KG1 (cell line): ENCODE measurements around the gene CRTC3.

Experiments
- DNase-seq: peaks from one replicate; lab custom pipeline; 2025; lab: John Stamatoyannopoulos, UW

Gene CRTC3

DNA sequence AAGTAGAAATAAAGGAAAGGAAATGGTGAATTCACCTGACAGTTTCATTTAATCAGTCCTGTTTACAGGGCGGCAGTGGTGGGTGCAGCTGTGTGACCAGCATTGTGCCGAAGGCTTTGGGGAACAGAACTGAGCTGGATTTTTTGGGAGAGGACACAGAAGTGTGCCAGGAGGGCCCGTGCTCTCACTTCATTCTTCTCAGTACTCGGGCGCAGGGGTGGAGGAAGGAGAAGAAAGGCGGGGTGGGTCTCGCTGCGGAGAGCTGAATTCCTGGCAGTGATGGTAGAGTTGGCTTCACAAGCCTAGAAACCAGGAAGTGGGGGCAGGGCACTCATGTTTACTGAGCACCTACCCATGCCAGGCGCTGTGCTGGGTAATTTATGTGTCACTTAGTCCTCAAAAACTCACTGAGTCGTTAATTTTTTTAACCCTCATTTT, 64.6 kb downstream of the CRTC3 start:
- DNase-seq, result peak; percentile 66

DNA sequence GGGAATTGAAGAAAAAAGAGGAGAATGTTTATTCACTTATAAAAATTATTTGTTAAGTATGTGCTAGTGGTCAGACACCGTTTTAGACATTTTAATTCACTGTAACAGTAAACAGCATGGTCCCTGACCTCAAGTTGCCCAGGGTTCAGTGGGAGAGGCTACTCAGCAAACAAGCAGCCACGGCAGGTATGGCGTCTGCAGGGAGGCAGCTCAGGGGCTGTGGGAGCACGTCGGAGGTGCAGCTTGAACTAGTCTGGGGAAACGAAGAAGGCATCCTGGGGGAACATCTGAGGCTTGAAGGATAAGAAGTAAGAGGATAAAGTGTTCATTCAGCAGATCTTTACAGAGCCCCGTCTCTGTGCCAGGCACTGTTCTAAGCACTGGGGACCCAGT, 66.0 kb downstream of the CRTC3 start:
- no peak for DNase-seq

DNA sequence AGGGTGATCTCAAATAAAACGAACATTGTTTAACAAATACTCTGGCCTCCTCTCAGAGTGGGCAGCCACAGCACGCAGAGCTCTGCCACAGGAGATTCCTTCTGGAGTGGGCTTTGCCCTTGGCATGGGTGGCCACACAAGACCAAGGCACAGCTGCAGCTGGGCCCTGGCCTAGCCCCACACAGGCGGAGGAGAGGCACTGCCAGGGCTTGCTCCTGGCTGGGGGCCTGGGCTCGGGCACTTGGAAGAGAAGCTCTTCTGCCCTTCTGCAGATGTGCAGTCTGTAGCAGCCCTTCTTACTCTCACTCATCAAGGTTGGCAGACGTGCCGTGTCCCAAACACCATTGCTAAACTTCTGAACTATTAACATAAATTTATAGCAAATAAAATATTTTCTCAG, 67.2 kb downstream of the CRTC3 start:
- no peak for DNase-seq

DNA sequence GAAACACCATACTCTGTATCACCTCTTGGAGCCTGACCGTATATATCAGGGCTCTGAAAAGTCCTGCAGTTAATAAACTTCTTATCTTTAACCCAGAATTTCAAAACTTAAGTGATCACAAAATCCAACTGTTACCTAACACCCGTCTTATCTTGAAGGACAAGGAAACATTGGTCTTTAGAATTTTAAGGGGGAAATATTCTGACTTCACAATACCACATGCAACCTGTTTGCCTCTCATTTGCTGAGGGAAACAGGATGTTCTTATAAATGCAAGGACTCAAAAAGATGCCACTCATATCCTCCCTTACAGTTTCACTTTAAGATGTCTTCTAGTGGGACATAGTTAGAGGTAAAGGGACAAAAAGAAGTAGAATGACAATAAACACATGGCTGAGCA, 67.9 kb downstream of the CRTC3 start:
- no peak for DNase-seq

DNA sequence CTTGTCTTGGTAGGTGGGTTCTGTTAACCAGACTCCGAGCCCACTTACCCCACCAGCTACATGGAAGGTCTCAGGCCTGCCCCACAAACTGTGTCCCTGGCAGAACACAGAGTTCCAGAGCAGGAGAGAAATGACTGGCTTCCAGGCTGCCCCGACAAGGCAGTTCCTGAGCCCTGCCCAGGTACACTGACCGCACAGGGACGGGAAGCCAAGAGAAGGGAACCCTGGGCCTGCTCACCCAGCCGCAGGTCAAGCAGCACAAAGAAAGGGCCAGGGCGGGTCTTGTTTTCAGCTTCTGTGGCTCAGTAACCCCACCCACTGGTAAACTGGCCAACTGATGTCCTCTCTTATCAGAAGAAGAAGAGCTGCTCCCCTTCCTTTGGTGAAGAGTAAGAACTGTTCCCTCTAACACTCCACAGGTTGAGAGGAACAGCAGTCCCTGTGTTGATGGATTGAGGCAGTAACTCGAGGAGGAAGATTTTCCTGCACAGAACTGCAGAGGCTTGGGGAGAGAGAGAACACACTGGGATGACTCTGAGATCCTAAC, 68.4 kb downstream of the CRTC3 start:
- DNase-seq, result no peak

DNA sequence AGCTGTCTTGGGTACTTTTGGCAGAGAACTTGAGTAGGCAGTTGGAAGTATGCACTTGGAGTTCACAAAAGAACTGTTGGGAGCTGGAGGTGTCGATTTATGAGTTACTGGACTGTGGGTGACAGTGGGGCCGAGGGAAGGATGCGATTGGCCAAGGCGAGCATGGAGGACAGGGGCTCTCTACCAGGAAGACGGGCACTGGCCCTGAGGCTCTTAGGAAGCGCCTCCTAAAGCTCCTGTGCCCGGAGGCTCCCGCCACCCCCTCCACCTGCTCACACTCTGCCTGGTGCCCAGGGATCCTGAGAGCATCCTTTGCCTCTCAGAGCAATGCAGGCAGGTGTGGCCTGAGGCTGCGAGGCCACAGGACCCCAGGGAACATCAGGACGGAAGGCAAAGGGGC, 69.0 kb downstream of the CRTC3 start:
- no peak for DNase-seq

DNA sequence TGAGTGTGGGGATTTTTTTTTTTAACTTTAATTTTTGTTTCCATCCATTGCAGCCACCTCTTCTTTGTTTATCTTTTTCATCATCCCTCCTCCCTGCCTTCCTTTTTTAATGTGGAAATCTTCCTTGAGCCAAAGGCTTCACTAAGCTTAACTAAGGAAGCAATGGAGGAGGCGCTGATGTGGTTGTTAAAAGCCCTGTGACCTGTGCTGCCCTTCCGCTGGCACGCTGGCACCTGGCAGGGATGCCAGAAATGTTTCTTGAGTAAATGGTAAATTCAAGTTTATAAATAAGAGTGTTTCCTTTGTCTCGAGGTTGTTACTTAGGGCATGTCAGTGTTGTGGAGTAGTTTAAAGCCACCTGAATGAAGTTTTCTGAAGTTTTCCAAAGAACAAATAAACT, 69.4 kb downstream of the CRTC3 start:
- DNase-seq, result no peak

DNA sequence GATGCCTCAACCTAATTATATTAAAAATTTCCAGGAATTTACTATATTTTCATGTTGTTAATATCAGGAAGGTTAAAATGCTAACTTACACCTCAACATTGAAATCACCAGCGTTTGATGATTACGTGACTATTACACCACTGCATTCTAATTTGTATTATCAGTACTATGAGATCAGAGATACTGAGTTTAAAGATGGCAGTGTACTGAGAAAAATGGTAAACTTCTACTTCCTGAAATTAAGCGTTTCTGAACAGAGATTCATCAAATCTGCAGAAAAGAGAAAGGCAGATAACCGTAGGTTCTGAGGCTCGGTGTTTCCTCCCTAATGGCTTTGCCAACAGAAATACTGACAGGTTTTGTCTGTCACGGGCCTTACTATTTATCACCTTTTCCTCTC, 69.9 kb downstream of the CRTC3 start:
- DNase-seq, result no peak

DNA sequence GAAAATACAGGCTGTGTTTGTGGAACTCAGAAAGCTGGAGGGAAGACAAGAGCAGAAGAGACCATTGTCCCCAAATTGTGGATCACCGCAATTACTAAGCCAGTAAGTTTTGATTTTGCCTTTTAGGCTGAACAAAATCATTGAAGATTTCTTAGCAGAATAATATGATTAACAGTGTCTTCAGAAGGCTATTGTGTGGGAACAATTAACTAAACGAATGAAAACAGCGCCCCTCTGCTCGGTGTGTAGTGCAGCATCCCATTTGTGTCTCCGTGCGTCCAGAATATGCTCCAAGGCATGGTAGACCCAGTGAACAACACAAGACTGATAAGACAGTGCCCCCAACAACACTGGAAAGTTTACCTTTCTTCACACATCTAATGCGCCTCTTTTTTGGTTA, 71.2 kb downstream of the CRTC3 start:
- no peak for DNase-seq

DNA sequence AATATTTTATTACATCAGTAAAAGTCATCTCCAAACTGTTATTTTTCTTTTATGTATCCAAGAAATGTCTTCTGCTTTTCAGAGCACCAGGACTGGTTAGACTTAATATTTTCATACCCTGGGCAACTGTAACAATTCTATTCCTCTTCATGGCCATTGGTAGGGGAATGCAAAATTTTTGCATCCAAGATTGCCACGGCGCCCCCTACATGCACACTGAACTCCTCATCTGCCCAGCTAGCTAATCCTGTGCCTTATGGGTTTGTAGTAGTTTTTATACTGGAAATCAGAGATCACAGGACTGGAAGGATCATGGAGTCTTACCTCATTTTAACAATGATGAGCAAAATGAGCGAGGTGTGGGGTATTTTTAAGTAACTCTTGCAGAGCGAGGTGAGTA, 74.2 kb downstream of the CRTC3 start:
- no peak for DNase-seq

DNA sequence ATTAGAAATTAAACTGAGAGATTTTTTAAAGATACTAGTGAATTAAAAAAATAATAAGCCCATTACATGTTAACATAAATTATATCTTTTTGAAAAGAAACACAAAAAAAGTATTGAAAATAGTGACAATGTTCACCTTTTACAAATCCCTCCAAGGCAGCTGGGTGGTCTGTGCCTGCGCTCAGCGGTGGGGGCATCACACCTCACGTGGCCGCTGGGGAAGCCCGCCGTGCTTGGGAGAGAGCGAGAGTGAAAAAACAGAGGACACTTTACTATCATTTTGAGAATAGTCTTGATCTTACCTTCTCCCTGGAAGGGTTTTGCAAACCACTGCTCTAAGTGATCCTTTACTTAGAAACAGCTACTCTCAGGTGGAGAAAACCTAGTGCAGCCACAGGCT, 76.9 kb downstream of the CRTC3 start:
- no peak for DNase-seq

DNA sequence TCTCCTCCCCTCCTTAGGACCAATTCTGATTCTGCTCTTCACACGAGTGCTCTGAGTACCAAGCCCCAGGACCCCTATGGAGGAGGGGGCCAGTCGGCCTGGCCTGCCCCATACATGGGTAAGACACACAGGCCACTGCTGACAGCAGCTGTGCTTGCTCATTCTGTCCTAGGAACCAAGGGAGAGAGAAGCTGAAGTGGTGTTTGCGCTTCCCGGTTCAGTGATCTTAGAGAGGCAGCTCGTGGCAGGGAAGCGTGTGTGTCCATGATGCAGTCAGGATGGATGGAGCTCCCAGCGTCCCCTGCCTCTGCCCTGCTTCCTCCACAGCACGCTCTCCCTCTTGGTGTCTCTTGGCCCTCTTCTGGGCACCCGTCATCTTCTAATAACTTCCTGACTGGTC, 77.6 kb downstream of the CRTC3 start:
- DNase-seq, result no peak

DNA sequence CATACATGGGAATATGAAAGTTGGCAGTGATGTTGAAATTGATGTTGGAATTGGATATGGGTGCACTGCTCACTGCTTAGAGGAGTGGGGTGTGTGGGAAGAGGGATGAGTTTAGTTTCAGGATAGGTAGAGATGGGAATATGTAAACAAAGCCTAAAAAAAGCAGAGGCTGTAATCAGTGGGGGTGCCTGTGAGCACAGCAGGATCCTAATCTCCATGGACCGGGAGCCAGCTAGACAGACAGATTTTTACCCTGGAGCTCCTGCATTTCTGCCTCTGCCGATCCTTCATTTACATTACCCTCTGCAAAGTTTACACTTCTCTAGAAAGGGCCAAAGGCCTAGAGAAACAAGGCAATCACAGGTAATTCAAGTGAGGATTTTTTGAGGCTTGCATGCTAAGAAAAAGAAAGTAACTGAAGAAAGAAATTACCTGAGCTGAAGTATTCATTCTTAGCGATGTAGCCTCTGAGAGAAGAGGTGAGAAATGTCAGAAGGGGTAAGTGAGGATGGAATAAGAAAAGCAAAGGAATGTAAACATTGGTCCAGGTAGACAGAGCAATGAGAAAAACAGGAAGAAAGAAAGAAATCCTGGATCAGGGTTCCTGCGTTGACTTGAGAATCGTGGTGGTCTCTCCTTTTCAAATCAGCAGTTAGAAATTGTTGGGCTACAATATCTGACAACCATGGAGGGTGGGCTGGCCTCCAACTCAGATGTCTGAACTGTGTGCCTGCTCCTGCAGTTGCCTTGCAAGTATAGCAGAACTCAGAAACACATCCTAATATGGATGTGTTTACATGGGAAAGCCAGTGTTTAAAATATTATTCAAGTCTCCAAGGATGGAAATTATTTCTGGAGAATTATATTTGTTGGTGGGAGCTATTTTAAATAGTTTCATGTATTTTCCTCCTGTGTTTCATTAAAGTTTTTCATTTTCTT, 79.8 kb downstream of the CRTC3 start:
- no peak for DNase-seq

DNA sequence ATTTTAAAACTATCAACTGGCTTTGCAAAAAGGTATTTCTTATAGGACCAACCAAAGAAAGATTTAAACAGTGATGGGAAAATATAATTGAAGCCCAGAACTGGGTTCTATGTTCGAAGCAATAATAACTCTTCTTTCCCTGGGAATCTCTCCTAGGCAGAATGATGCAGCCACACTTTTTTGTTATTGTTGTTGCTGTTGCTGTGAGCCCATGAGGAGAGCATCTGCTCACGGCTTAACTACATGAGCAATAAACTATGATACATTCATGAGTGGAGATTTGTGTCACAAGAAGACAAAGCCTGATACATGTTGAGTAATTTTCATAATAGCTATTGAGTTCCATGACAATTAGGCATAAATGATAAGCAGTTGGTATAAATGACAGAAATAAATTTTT, 80.5 kb downstream of the CRTC3 start:
- DNase-seq, result no peak

DNA sequence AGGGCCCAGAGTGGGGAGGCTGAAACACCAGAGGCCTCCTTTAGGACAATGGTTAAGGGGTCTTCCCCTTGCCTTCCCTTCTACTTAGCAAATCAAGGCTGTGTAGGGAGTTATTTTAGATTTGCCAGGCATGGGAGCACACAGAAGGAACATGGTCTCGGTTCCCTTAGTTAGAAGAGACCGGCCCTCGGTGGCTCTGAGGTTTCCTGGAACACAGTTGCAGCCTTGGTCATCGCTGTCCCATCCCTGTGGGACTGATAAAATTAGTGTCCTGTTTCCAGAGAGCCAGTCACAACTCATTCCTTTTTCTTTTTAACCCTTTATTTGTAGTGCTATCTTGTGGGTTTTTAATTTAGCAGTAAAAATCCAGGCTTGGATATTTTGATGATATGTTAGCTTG, 81.4 kb downstream of the CRTC3 start:
- no peak for DNase-seq

DNA sequence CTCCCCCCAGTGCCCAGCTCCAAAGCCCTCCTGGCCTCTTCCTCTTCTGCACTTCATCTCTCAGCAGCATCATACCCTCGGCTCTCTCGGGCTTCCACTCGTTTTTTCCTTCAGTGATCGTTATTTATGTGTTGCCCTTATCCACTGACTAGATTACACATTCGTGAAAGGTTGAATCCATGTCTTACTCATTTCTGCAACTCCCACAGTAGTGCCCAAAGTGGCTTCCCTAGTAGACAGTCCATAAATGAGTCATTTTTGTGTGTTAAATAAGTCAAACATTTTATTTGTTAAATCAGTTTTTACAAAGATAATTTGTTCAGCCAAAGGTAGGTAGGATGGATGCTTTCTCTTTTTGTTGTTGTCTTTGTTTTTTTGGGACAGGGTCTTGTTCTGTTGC, 87.4 kb downstream of the CRTC3 start:
- no peak for DNase-seq

DNA sequence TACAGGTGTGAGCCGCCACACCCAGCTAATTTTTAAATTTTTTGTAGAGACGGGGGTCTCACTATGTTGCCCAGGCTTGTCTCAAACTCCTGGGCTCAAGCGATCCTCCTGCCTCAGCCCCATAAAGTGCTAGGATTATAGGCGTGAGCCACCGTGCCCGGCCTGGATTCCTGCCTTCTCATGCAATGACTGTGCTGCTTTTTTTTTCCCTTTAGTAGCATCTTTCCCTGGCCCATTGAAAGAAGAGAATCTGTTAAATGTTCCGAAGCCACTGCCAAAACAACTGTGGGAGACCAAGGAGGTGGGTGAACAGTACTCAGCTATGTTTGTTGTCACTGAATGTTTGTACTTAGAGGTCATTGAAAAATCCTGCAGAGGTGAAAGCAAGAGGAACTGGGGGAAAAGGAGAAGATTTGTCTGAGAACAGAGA, 88.0 kb downstream of the CRTC3 start:
- no peak for DNase-seq

DNA sequence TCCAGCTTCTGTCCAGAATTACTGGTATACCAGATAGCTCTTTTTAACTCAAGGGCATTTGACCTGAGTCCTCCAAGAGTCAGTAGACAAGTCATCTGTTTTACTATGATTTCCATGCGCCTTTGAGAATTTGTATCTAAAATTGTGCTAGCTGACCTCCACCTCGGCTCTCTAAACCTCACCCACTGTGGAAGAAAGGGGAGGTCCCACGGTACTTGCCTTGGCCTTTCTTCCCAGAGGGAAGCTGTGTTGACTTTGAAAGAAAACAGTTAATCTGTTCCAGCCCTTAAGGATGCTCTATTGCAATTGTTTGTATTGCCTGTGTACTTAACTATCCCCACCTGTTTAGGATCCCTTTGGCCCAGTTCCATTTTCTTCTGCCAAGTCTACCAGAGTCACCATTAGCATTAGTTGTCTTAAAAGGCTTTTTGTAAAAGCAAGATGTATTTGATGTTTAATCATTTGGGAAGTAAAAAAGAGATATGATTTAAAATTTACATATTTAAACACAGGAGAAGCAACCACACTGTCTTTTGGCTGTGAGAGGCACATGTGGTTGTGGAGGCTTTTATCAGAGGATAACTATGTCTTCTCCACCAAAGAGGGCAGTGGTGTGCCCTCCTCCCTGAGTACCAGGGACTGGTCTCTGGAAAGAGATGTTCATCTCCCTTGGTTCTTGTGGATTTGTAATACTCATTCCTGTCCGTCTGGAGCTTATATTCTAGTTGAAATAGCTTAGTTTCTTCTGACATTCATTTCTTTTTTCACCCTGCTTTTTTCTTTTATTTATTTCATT, 88.8 kb downstream of the CRTC3 start:
- no peak for DNase-seq

DNA sequence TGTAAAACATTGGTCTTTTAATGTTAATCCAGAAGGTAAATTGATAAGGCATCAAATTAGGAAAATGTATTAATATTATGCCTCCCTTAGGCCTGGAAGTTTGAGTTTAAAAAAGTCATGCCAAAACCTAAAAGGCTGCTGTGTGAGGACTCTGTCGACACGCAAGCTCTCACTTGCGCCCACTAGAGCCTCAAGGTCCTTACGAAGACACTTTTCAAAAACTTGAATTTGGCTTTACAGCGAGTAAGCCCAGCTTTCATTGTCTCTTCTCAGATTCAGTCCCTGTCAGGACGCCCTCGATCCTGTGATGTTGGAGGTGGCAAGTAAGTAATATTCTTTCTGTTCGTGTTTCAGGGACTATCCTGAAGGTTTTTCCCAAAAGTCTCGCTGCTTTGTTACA, 89.7 kb downstream of the CRTC3 start:
- peak; percentile 51 for DNase-seq

DNA sequence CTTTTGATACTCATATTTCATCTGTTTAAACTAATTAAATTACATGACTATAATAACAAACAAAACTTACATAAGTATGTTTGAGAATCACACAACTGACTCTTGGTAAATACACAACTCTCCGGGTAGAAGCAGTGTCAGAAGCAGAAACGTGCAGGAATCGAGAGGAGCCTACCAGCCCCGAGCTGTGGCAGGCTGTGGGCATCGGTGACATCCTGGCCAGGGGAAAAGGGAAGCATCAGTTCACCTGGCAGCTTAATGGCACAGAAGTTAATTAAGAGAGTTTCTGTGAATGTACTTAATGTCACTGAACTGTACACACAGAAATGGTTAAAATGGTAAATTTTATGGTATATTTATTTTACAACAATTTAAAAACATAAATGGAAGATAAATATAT, 90.2 kb downstream of the CRTC3 start:
- DNase-seq, result peak; percentile 82

DNA sequence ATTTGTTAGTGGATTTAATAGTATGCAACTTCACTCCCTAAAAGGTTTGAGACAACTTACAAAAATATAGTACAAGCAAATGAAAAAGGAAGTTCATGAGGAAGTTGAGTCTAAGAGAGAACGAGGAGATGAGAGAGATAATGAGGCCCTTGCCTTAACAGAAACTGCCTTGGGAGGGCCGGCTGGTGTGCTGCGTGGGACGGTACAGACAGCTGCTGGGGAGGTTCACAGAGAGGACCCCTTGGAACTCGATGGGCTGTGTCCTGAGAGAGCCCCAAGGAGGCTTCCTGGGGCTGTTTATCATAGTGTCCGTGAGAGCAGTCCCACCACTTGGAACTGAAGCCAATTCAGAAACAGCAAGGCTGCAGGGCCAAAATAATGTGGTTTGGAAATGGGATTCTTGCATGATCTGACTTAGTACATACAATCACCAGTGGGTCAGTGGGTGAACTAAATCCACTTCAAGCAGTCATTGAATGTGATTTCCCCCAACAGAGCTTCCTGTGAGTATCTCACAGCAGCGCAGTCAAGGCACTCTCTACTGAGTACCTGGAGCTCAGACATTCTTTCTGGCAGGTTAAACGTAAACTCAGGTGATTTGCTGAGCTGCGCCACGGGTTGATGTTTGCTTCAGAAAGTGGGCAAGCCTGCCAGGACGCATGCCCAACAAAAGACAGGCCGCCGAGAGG, 90.8 kb downstream of the CRTC3 start:
- peak; percentile 82 for DNase-seq

DNA sequence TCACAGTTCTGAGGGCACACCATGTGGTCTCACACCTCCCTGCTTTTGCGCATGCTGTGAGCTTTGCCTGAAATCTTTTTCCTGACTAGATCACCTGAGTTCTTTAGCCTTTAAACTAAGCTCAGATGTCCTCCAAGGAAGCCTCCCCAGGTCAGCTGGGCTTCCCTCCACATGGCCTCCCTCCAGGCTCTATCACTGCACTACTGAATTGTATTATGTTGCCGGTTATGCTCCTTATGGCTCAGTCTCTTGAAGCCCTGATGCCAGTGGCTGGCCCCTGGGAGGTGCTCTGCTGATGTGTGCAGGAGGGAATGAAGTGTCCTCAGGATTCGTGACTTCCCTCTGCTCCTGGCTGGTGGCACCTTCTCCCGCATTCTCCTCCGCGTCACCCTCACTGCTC, 94.1 kb downstream of the CRTC3 start:
- DNase-seq, result no peak
